ENCODE results near the gene SLC22A23. TPM values are rescaled to one million over a fixed set of nuclear protein-coding genes. Genes with fewer than 3 reads are reported as not detected.

Gene SLC22A23
- total RNA-seq, 4 donors from 2014 or later = 6.6 to 25.0 (median 14.6) TPM

- Histone ChIP-seq H3K36me3 (no peaks in the 10 kb centered on the region), H3K9me3 (no peaks in the 10 kb centered on the region), H3K4me1 (peaks cover 29 to 30% of the 10 kb centered on the region in 2 donors), H3K27ac (no peak overlapping the region), H3K4me3 (no peak overlapping the region), H3K27me3 (no peaks in the 10 kb centered on the region)
- in situ Hi-C loops (cut with MboI; ENCODE audit: low sequenced_read_pairs in 4 of 4) (no loop called here), intact Hi-C loops (cut with DNase I; ENCODE audit: low total_unique reads) (loop anchor here (5.0 kb wide), 2 partner anchors 78 to 98 kb away; partner anchors contain the start of gene SLC22A23)
- no peak for ATAC-seq
- no peak for DNase-seq
- TF ChIP-seq POLR2A (IDR thresholded peaks at IDR 0.05) = no peak
Measured at GRCh38 chr6:3359101-3359752, 97.6 kb downstream of the SLC22A23 start.

DNA sequence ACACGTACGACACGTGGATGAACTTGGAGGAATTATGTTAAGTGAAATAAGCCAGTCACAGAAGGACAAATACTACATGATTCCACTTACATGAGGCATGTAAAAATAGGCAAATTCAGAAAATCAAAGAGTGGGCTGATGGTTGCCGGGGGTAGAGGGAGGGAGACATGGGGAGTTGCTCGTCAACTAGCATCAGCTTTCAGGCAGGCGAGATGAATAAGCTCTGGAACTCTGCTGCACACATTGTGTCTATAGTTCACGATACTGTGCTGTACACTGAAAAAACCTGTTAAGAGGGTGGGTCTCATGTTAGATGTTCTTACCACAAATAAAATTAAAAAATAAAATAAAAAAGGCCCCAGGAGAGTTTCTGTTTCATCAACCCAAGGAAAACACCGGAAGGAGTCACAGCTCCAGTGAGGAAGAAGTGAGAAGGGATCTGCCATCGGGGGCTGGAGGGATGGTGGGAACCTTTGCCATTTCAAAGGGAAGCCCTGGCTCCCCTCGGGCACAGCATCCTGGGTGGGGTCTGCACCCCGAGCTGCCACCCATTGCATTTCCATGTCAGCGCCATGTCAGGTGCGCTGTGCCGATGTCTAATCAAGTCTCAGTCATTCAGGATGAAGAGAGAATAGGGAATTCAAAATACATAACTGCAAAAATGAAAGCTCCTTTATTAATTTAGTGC lies 98.3 kb downstream of the SLC22A23 start:
- no peaks in the 10 kb centered on the region for H3K36me3 ChIP-seq
- in situ Hi-C loops (cut with MboI; ENCODE audit: low sequenced_read_pairs in 4 of 4) (no loop called here), intact Hi-C loops (cut with DNase I; ENCODE audit: low total_unique reads) (loop anchor here (5.0 kb wide), 2 partner anchors 79 to 99 kb away; partner anchors contain the start of gene SLC22A23)
- TF ChIP-seq, protein P1, sequence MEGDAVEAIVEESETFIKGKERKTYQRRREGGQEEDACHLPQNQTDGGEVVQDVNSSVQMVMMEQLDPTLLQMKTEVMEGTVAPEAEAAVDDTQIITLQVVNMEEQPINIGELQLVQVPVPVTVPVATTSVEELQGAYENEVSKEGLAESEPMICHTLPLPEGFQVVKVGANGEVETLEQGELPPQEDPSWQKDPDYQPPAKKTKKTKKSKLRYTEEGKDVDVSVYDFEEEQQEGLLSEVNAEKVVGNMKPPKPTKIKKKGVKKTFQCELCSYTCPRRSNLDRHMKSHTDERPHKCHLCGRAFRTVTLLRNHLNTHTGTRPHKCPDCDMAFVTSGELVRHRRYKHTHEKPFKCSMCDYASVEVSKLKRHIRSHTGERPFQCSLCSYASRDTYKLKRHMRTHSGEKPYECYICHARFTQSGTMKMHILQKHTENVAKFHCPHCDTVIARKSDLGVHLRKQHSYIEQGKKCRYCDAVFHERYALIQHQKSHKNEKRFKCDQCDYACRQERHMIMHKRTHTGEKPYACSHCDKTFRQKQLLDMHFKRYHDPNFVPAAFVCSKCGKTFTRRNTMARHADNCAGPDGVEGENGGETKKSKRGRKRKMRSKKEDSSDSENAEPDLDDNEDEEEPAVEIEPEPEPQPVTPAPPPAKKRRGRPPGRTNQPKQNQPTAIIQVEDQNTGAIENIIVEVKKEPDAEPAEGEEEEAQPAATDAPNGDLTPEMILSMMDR (IDR thresholded peaks at IDR 0.05 in 4 of 5, conservative IDR thresholded peaks at IDR 0.05 in 1 of 5) = no peak
- no peak for TF ChIP-seq POLR2A (IDR thresholded peaks at IDR 0.05)
- H3K27ac ChIP-seq = no peak overlapping the region
- no peaks in the 10 kb centered on the region for H3K9me3 ChIP-seq
- ATAC-seq = no peak
- DNase-seq = no peak
- H3K27me3 ChIP-seq = no peaks in the 10 kb centered on the region
- H3K4me3 ChIP-seq = no peak overlapping the region
- H3K4me1 ChIP-seq = peaks cover 29 to 32% of the 10 kb centered on the region in 2 donors

DNA sequence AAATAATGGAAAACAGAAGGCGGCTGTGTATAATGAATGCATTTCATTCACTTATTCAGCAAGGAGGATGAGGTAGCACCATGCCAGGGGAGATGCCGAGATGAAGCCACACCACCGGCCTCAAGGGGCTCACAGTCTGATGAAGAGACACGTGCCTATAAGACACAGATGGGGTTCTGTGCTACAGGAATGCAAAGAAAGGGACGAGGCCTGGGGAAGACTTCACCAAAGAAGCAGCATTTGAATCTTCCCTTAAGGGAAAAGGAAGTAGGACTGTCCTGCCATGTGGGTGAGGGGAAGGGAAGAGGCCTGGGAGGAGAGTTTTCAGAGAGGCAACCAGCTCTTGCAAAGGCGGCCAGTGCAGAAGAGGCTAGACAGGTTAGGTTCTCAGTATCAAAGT lies 99.2 kb downstream of the SLC22A23 start:
- Histone ChIP-seq H3K27me3 (no peaks in the 10 kb centered on the region), H3K4me3 (no peak overlapping the region), H3K27ac (peak overlapping the region in 3 of 4 donors; percentile 94 to 97 (median 96)), H3K4me1 (peaks cover 29 to 32% of the 10 kb centered on the region in 2 donors), H3K36me3 (no peaks in the 10 kb centered on the region), H3K9me3 (no peaks in the 10 kb centered on the region)
- TF ChIP-seq, protein P1 (IDR thresholded peaks at IDR 0.05 in 4 of 5, conservative IDR thresholded peaks at IDR 0.05 in 1 of 5) = no peak
- no peak for TF ChIP-seq POLR2A (IDR thresholded peaks at IDR 0.05)
- in situ Hi-C loops (cut with MboI; ENCODE audit: low sequenced_read_pairs in 4 of 4) = no loop called here
- DNase-seq (no peak), ATAC-seq (no peak)
- intact Hi-C loops (cut with DNase I; ENCODE audit: low total_unique reads) = loop anchor here (5.0 kb wide), 2 partner anchors 80 to 100 kb away; partner anchors contain the start of gene SLC22A23

- peak in 1 of 2 donors; percentile 1 for ATAC-seq
- H3K4me3 ChIP-seq = peak overlapping the region in 3 of 4 donors; percentile 47 to 60 (median 54)
- in situ Hi-C loops (cut with MboI; ENCODE audit: low sequenced_read_pairs in 4 of 4) (no loop called here), intact Hi-C loops (cut with DNase I; ENCODE audit: low total_unique reads) (loop anchor here (5.0 kb wide), 2 partner anchors 80 to 100 kb away; partner anchors contain the start of gene SLC22A23)
- H3K27me3 ChIP-seq = no peaks in the 10 kb centered on the region
- peaks cover 29 to 32% of the 10 kb centered on the region in 2 donors for H3K4me1 ChIP-seq
- TF ChIP-seq, protein P1 (IDR thresholded peaks at IDR 0.05 in 4 of 5, conservative IDR thresholded peaks at IDR 0.05 in 1 of 5) = no peak
- TF ChIP-seq POLR2A (IDR thresholded peaks at IDR 0.05) = no peak
- H3K27ac ChIP-seq = peak overlapping the region; percentile 92 to 97 (median 95)
- DNase-seq = no peak
- no peaks in the 10 kb centered on the region for H3K36me3 ChIP-seq
- H3K9me3 ChIP-seq = no peaks in the 10 kb centered on the region
Measured at GRCh38 chr6:3356824-3357420, 99.9 kb downstream of the SLC22A23 start.

All from gastrocnemius medialis (tissue), 4 donors.